ENCODE measurements around the gene NLRC5. TPM values are rescaled to one million over a fixed set of nuclear protein-coding genes. Genes with fewer than 3 reads are reported as not detected.

NLRC5 gene
- total RNA-seq, 2 donors from 2014 or later = 78.1 to 79.7 TPM

DNA sequence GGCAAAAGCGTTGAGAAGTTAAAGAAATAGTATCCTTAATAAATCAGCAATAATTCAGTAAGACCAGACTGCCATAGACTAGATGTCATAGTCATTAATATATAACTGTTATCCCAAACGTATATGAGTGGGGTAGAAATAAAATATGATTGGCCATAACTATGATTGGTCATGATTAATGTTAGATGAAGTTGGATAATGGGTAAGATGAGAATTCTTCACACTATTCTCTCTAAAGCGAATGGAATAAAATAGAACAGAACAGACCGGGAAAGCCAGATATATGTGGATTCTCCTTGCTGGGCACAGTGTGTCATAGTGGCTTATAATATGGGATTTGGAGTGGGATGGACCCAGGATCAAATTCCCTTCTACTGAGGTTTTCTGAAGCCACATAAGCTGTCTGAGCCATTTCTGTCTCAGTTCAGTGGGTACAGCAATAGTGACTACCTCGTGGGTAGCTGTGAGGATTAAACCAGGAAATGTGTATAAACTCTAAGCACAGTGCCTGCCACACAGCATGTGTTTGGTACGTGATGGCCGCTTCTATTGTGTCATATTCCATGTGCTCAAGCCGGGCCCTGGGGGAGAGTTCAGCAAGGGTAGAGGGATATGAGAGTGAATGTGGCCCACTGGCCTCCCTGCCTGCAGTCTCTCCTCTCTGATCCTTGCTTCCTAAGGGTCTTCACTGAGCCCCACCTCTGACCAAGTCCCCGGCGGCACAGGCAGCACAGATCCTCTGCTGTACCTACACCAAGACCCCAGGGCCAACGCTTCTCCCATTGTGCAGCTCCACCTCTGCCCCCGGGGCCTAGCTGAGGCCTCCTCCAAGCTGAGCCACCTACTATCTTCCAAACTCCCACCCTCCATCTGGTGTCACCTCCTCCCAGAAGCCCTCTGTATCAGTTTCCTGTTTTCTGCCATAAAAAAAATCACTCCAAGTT is 23.9 kb upstream of the NLRC5 start:
- Histone ChIP-seq H3K9ac (ENCODE audit: low read depth in 2 of 2, low read length in 2 of 2) (peak overlapping the region in 1 of 2 donors; percentile 47), H3K4me3 (no peak overlapping the region), H3K27me3 (no peaks in the 10 kb centered on the region), H3K4me1 (no peaks in the 10 kb centered on the region), H3K36me3 (no peaks in the 10 kb centered on the region), H3K9me3 (no peaks in the 10 kb centered on the region), H3K27ac (peak overlapping the region; percentile 33)
- DNase-seq = peak; percentile 17
- intact Hi-C loops (cut with DNase I) = loop anchor here (10.0 kb wide), 1 partner anchor 119 kb away; no protein-coding TSS in a partner anchor
- TF ChIP-seq, protein P1, sequence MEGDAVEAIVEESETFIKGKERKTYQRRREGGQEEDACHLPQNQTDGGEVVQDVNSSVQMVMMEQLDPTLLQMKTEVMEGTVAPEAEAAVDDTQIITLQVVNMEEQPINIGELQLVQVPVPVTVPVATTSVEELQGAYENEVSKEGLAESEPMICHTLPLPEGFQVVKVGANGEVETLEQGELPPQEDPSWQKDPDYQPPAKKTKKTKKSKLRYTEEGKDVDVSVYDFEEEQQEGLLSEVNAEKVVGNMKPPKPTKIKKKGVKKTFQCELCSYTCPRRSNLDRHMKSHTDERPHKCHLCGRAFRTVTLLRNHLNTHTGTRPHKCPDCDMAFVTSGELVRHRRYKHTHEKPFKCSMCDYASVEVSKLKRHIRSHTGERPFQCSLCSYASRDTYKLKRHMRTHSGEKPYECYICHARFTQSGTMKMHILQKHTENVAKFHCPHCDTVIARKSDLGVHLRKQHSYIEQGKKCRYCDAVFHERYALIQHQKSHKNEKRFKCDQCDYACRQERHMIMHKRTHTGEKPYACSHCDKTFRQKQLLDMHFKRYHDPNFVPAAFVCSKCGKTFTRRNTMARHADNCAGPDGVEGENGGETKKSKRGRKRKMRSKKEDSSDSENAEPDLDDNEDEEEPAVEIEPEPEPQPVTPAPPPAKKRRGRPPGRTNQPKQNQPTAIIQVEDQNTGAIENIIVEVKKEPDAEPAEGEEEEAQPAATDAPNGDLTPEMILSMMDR (IDR thresholded peaks at IDR 0.05) = no peak

GRCh38 chr16:56966093-56966475 is 23.3 kb upstream of the NLRC5 start:
- no peaks in the 10 kb centered on the region for H3K27me3 ChIP-seq
- H3K9ac ChIP-seq (ENCODE audit: low read depth in 2 of 2, low read length in 2 of 2) = peak overlapping the region; percentile 24 to 47
- H3K27ac ChIP-seq = peak overlapping the region; percentile 33
- no peak overlapping the region for H3K4me3 ChIP-seq
- TF ChIP-seq, protein P1 (IDR thresholded peaks at IDR 0.05) = no peak
- H3K9me3 ChIP-seq = no peaks in the 10 kb centered on the region
- H3K4me1 ChIP-seq = no peaks in the 10 kb centered on the region
- intact Hi-C loops (cut with DNase I) = loop anchor here (10.0 kb wide), 1 partner anchor 119 kb away; no protein-coding TSS in a partner anchor
- no peaks in the 10 kb centered on the region for H3K36me3 ChIP-seq
- no peak for DNase-seq

- TF ChIP-seq, protein P1 (IDR thresholded peaks at IDR 0.05) = no peak
- intact Hi-C loops (cut with DNase I) = loop anchor here (10.0 kb wide), 1 partner anchor 117 kb away; no protein-coding TSS in a partner anchor
Observed at GRCh38 chr16:56967733-56968132, 21.6 kb upstream of the NLRC5 start.

GRCh38 chr16:56969769-56970168 is 19.6 kb upstream of the NLRC5 start:
- intact Hi-C loops (cut with DNase I) = loop anchor here (5.0 to 10.0 kb wide), 2 partner anchors 58 to 115 kb away; no protein-coding TSS in a partner anchor
- no peak for DNase-seq
- no peaks in the 10 kb centered on the region for H3K27me3 ChIP-seq
- H3K4me1 ChIP-seq = no peaks in the 10 kb centered on the region
- no peaks in the 10 kb centered on the region for H3K9me3 ChIP-seq
- no peak overlapping the region for H3K4me3 ChIP-seq
- H3K36me3 ChIP-seq = no peaks in the 10 kb centered on the region
- H3K9ac ChIP-seq (ENCODE audit: low read depth in 2 of 2, low read length in 2 of 2) = no peak overlapping the region
- TF ChIP-seq, protein P1 (IDR thresholded peaks at IDR 0.05) = no peak
- no peak overlapping the region for H3K27ac ChIP-seq

More at GRCh38 chr16:56967733-56968132, 21.6 kb upstream of the NLRC5 start:
- Histone ChIP-seq H3K27me3 (no peaks in the 10 kb centered on the region), H3K4me3 (no peak overlapping the region), H3K27ac (no peak overlapping the region), H3K4me1 (no peaks in the 10 kb centered on the region), H3K36me3 (no peaks in the 10 kb centered on the region), H3K9ac (ENCODE audit: low read depth in 2 of 2, low read length in 2 of 2) (no peak overlapping the region), H3K9me3 (no peaks in the 10 kb centered on the region)
- DNase-seq = no peak

DNA sequence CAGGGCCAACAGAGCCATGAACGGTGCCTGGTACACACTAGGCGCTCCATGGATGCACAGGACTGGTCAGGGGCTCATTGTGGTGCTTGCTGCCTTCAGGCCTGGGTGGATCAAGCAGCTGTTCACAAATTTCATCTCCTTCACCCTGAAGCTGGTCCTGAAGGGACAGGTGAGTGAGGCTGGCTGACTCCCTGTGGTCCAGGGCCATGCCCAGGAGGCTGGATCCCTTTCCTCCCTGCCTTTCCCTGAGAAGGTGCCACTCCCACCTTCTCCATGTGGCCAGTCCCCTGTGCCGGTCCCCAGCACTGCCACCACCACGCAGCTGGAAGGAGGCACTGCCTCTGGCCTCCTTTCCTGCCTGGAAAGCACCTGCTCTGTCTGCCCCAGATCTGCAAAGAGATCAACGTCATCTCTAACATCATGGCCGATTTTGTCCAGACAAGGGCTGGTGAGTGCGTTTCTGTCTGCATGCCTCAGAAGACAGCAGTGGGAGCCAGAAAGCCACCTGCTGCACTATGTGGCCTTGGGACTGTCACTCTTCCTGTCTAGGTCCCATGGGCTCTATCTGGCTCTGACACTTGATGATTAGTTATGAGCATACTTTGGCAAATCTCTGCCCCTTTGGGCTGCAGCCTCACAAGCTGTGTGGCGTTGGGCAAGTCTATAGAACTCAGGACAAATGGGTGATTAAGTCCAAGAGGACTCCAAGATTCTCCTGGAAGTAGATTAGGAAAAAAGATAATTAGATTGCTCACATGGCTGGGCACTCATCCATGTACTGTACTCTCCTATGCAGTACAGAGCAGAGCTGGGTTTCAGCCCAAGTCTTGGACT is 18.2 kb upstream of the NLRC5 start:
- H3K36me3 ChIP-seq = no peaks in the 10 kb centered on the region
- no peaks in the 10 kb centered on the region for H3K4me1 ChIP-seq
- H3K4me3 ChIP-seq = no peak overlapping the region
- no peak overlapping the region for H3K27ac ChIP-seq
- H3K9me3 ChIP-seq = no peaks in the 10 kb centered on the region
- TF ChIP-seq, protein P1 (IDR thresholded peaks at IDR 0.05) = no peak
- intact Hi-C loops (cut with DNase I) = loop anchor here (5.0 kb wide), 1 partner anchor 56 kb away; no protein-coding TSS in a partner anchor
- H3K9ac ChIP-seq (ENCODE audit: low read depth in 2 of 2, low read length in 2 of 2) = no peak overlapping the region
- no peaks in the 10 kb centered on the region for H3K27me3 ChIP-seq
- no peak for DNase-seq
